ENCODE data around the gene TPH1.
A peak's percentile ranks its signal among the peaks of the same experiment; 100 is the strongest.

Gene TPH1

GRCh38 chr11:18016789-18017188, 29.3 kb downstream of the TPH1 start:
- Histone ChIP-seq H3F3A (ENCODE audit: control insufficient read depth, insufficient read depth) (no peaks in the 10 kb centered on the region), H4K20me1 (ENCODE audit: control insufficient read depth, insufficient read depth, low read depth, low read length) (no peaks in the 10 kb centered on the region), H3K79me2 (ENCODE audit: control insufficient read depth, low read length) (peaks cover 9% of the 10 kb centered on the region), H3K9me3 (ENCODE audit: control insufficient read depth, insufficient read depth, low read length) (no peaks in the 10 kb centered on the region), H3K4me3 (ENCODE audit: low read length) (no peak overlapping the region), H3K27me3 (ENCODE audit: control insufficient read depth, low read length) (no peaks in the 10 kb centered on the region), H3K4me2 (ENCODE audit: low read length) (no peak overlapping the region), H3K27ac (ENCODE audit: low read depth, low read length) (no peak overlapping the region), H3K9me2 (replicated peaks; ENCODE audit: control insufficient read depth, low read length) (no peaks in the 10 kb centered on the region), H3K36me3 (ENCODE audit: control insufficient read depth, low read length) (no peaks in the 10 kb centered on the region), H3K4me1 (ENCODE audit: control insufficient read depth, low read length) (peaks cover 18% of the 10 kb centered on the region)
- TF ChIP-seq EZH2phosphoT487 (IDR thresholded peaks at IDR 0.05; ENCODE audit: borderline replicate concordance, low read length): no peak
- TF ChIP-seq, protein P1, sequence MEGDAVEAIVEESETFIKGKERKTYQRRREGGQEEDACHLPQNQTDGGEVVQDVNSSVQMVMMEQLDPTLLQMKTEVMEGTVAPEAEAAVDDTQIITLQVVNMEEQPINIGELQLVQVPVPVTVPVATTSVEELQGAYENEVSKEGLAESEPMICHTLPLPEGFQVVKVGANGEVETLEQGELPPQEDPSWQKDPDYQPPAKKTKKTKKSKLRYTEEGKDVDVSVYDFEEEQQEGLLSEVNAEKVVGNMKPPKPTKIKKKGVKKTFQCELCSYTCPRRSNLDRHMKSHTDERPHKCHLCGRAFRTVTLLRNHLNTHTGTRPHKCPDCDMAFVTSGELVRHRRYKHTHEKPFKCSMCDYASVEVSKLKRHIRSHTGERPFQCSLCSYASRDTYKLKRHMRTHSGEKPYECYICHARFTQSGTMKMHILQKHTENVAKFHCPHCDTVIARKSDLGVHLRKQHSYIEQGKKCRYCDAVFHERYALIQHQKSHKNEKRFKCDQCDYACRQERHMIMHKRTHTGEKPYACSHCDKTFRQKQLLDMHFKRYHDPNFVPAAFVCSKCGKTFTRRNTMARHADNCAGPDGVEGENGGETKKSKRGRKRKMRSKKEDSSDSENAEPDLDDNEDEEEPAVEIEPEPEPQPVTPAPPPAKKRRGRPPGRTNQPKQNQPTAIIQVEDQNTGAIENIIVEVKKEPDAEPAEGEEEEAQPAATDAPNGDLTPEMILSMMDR (IDR thresholded peaks at IDR 0.05; ENCODE audit: low read depth, low read length, poor library complexity, severe bottlenecking): no peak

DNA sequence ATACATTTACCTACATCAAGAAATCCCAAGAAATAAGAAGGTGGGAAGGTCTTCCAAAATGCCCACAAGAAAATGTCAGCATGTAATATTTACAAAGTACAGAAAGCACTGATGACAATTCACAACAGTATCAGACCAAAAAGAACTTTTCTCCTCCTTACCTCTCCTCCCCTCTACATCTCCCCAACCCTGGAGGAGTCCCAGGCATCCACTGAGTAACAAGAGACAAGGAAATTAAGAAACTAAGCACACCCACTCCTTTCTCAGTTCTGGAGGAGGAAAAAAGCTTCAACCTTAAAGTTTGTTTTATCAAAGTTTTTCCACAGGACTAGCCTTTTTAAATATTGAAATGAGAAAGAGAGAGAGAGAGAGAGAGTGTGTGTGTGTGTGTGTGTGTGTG, 31.2 kb downstream of the TPH1 start:
- H3K4me2 ChIP-seq (ENCODE audit: low read length): no peak overlapping the region

DNA sequence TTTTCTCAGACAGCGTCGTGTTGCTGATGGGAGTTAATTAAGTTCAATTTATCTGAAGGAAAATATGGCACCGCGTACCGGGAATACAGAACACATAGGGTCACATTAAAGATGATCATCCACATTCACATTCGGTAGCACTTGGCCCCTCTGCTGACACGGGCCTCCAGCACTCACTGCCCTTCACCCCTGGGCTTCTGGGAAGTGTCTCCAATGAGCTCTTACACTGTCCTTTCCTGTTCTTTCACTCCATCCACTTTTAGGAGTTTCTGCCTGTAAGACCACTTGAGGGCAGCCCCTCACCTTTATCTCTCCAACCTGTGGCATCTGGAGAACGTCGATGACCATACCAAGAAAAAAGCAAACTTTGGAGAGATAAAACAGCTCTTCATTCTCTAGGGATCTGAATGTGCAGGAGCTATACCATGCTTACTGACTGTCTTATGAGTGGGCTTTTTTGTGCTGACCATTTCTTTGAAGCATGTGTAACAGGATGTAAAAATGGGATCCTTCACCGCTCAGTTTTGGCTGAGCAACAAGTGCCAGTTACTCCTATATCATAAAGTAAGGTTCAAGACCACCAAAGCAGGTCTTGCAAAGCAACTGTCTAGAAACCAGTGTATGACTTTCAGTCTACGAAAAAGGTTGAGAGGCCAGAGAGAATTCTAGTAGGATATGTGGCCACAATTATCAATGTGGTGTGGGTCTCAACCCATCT, 32.1 kb downstream of the TPH1 start:
- Histone ChIP-seq H3K4me3 (ENCODE audit: low read length) (peak overlapping the region; percentile 78), H3K4me2 (ENCODE audit: low read length) (peak overlapping the region; percentile 91), H3F3A (ENCODE audit: control insufficient read depth, insufficient read depth) (no peaks in the 10 kb centered on the region), H3K27me3 (ENCODE audit: control insufficient read depth, low read length) (no peaks in the 10 kb centered on the region), H3K4me1 (ENCODE audit: control insufficient read depth, low read length) (peaks cover 32% of the 10 kb centered on the region), H3K27ac (ENCODE audit: low read depth, low read length) (peak overlapping the region; percentile 77), H4K20me1 (ENCODE audit: control insufficient read depth, insufficient read depth, low read depth, low read length) (no peaks in the 10 kb centered on the region), H3K79me2 (ENCODE audit: control insufficient read depth, low read length) (peaks cover 32% of the 10 kb centered on the region), H3K36me3 (ENCODE audit: control insufficient read depth, low read length) (no peaks in the 10 kb centered on the region), H3K9me3 (ENCODE audit: control insufficient read depth, insufficient read depth, low read length) (no peaks in the 10 kb centered on the region), H3K9me2 (replicated peaks; ENCODE audit: control insufficient read depth, low read length) (no peaks in the 10 kb centered on the region)
- TF ChIP-seq, protein P1 (IDR thresholded peaks at IDR 0.05; ENCODE audit: low read depth, low read length, poor library complexity, severe bottlenecking): no peak
- no peak for TF ChIP-seq EZH2phosphoT487 (IDR thresholded peaks at IDR 0.05; ENCODE audit: borderline replicate concordance, low read length)

More for the DNA sequence above, 31.2 kb downstream of the TPH1 start:
- Histone ChIP-seq H3F3A (ENCODE audit: control insufficient read depth, insufficient read depth) (no peaks in the 10 kb centered on the region), H3K9me2 (replicated peaks; ENCODE audit: control insufficient read depth, low read length) (no peaks in the 10 kb centered on the region), H3K4me3 (ENCODE audit: low read length) (no peak overlapping the region), H3K27ac (ENCODE audit: low read depth, low read length) (no peak overlapping the region), H3K27me3 (ENCODE audit: control insufficient read depth, low read length) (no peaks in the 10 kb centered on the region), H3K4me1 (ENCODE audit: control insufficient read depth, low read length) (peaks cover 32% of the 10 kb centered on the region), H3K79me2 (ENCODE audit: control insufficient read depth, low read length) (peaks cover 27% of the 10 kb centered on the region), H3K9me3 (ENCODE audit: control insufficient read depth, insufficient read depth, low read length) (no peaks in the 10 kb centered on the region), H4K20me1 (ENCODE audit: control insufficient read depth, insufficient read depth, low read depth, low read length) (no peaks in the 10 kb centered on the region), H3K36me3 (ENCODE audit: control insufficient read depth, low read length) (no peaks in the 10 kb centered on the region)
- TF ChIP-seq, protein P1 (IDR thresholded peaks at IDR 0.05; ENCODE audit: low read depth, low read length, poor library complexity, severe bottlenecking): no peak
- TF ChIP-seq EZH2phosphoT487 (IDR thresholded peaks at IDR 0.05; ENCODE audit: borderline replicate concordance, low read length): no peak

Data from DOHH2 (cell line).